Endothelial cell of umbilical vein (primary cell): ENCODE measurements around the gene LRFN2. TPM values are rescaled to one million over a fixed set of nuclear protein-coding genes. Genes with fewer than 3 reads are reported as not detected.

Experiments
- BruUV-seq: library from RNA; stranded (reverse); fragments of 400-500 nt; replicated peaks from 2 replicates; lab custom pipeline; 2021; lab: Mats Ljungman, UMichigan
- CTCF ChIA-PET: fragments of 300-600, 350-600 bp; sonication (Branson Sonifier 250); formaldehyde crosslinking; loops from one replicate; lab custom pipeline; 2021; ENCODE audit warnings: antibody characterized with exemption, inconsistent platforms; lab: Charles Lee
- POLR2A ChIA-PET: fragments of 300-600, 350-600 bp; sonication (Branson Sonifier 250); formaldehyde crosslinking; loops from one replicate; lab custom pipeline; 2021; ENCODE audit warnings: antibody characterized with exemption, inconsistent platforms; lab: Charles Lee
- DNase-seq: peaks from one replicate; pipeline ENCODE4 v3.0.0-alpha.2; 2011; ENCODE audit warnings: low read depth, low spot score
- FAIRE-seq: peaks from 2 replicates; lab custom pipeline; 2011; peaks lifted over from hg19 to GRCh38; lab: Jason Lieb, UNC
- H2AFZ ChIP-seq: 2 replicates; pipeline ENCODE4 v1.6.0; 2012; ENCODE audit warnings: low read depth, low read length, control low read depth, inconsistent platforms
- H3K27ac ChIP-seq: 2 replicates; pipeline ENCODE4 v1.5.1; 2011; ENCODE audit warnings: low read depth, mild to moderate bottlenecking, control low read depth, low read length, moderate library complexity; ENCODE audit not compliant: insufficient read depth
- H3K27me3 ChIP-seq, 2 experiments: 2 replicates each; pipeline versions ENCODE4 v1.6.0 to v1.6.1; 2011; ENCODE audit warnings: low read length in 2 of 2, mixed read lengths in 1 of 2; ENCODE audit not compliant: control insufficient read depth in 2 of 2, insufficient read depth in 2 of 2
- H3K36me3 ChIP-seq, 2 experiments: 2 replicates in 1 of 2; 3 replicates in 1 of 2; pipeline ENCODE4 v1.5.1; 2011; ENCODE audit warnings: low read length in 2 of 2, mild to moderate bottlenecking in 1 of 2, moderate library complexity in 1 of 2; ENCODE audit not compliant: control insufficient read depth in 2 of 2, insufficient read depth in 2 of 2; ENCODE audit errors: extremely low read depth in 1 of 2
- H3K4me1 ChIP-seq: 3 replicates; pipeline ENCODE4 v1.5.1; 2011; ENCODE audit warnings: mild to moderate bottlenecking, low read length; ENCODE audit not compliant: control insufficient read depth, insufficient read depth; ENCODE audit errors: extremely low read depth
- H3K4me2 ChIP-seq: 2 replicates; pipeline ENCODE4 v1.6.1; 2011; ENCODE audit warnings: low read length, control low read depth, mixed read lengths; ENCODE audit not compliant: insufficient read depth
- H3K4me3 ChIP-seq, 3 experiments: fragments of 200-600 bp in 1 of 3; sonication (generic), shearing (Covaris generic) in 1 of 3; replicated peaks in 1 of 3; 2 replicates each; pipeline ENCODE4 v1.5.1; 2011 to 2016; ENCODE audit warnings: control low read depth in 3 of 3, low read length in 3 of 3, mild to moderate bottlenecking in 2 of 3, inconsistent platforms in 1 of 3, low read depth in 1 of 3, moderate library complexity in 1 of 3; ENCODE audit not compliant: insufficient read depth in 1 of 3
- H3K79me2 ChIP-seq: 2 replicates; pipeline ENCODE4 v1.6.0; 2012; ENCODE audit warnings: low read length, inconsistent platforms; ENCODE audit not compliant: control insufficient read depth, insufficient read depth
- H3K9ac ChIP-seq: replicated peaks from 2 replicates; pipeline ENCODE3; 2011; ENCODE audit warnings: low read length, control low read depth; ENCODE audit not compliant: insufficient read depth; ENCODE audit errors: extremely low read depth
- H3K9me1 ChIP-seq: replicated peaks from 3 replicates; pipeline ENCODE4 v1.6.0; 2011; ENCODE audit warnings: mild to moderate bottlenecking, low read length; ENCODE audit not compliant: control insufficient read depth, insufficient read depth; ENCODE audit errors: extremely low read depth
- H3K9me3 ChIP-seq: replicated peaks from 2 replicates; pipeline ENCODE4 v1.5.1; 2012; ENCODE audit warnings: low read length, inconsistent platforms; ENCODE audit not compliant: control insufficient read depth, insufficient read depth
- H4K20me1 ChIP-seq: replicated peaks from 2 replicates; pipeline ENCODE3; 2011; ENCODE audit warnings: mild to moderate bottlenecking, low read length; ENCODE audit not compliant: control insufficient read depth, insufficient read depth; ENCODE audit errors: extremely low read depth
- CTCF ChIP-seq, 2 donors: IDR thresholded peaks; 1 replicate in 1 of 2; 2 replicates in 1 of 2; pipeline ENCODE4 v1.5.1; 2011; ENCODE audit warnings: low read length in 2 of 2, mild to moderate bottlenecking in 2 of 2, moderate library complexity in 2 of 2, control low read depth in 1 of 2, inconsistent platforms in 1 of 2, low read depth in 1 of 2; ENCODE audit not compliant: insufficient read depth in 1 of 2; ENCODE audit errors: extremely low read depth in 1 of 2
- EZH2 ChIP-seq: IDR thresholded peaks from 2 replicates; pipeline ENCODE4 v1.6.1; 2012; ENCODE audit warnings: borderline replicate concordance, low read depth, mild to moderate bottlenecking, moderate library complexity, low read length, inconsistent platforms; ENCODE audit not compliant: severe bottlenecking
- FOS ChIP-seq: IDR thresholded peaks from 2 replicates; pipeline ENCODE4 v1.6.1; 2011; ENCODE audit warnings: mild to moderate bottlenecking, low read length, moderate library complexity, borderline replicate concordance; ENCODE audit not compliant: insufficient read depth
- GATA2 ChIP-seq: IDR thresholded peaks from 2 replicates; pipeline ENCODE4 v1.7.0; 2011; ENCODE audit warnings: low read depth, mild to moderate bottlenecking, moderate library complexity, mixed read lengths, low read length; ENCODE audit not compliant: insufficient read length, insufficient read depth
- JUN ChIP-seq: IDR thresholded peaks from 2 replicates; pipeline ENCODE4 v1.6.1; 2011; ENCODE audit warnings: borderline replicate concordance, low read depth; ENCODE audit not compliant: insufficient read length, insufficient read depth
- MAX ChIP-seq: IDR thresholded peaks from 2 replicates; pipeline ENCODE4 v1.6.1; 2011; ENCODE audit not compliant: insufficient read depth, insufficient read length
- MYC ChIP-seq: IDR thresholded peaks from one replicate; pipeline ENCODE4 v1.6.1; 2011; ENCODE audit warnings: mild to moderate bottlenecking, low read depth, low read length
- POLR2A ChIP-seq: IDR thresholded peaks from 2 replicates; pipeline ENCODE4 v1.6.1; 2012; ENCODE audit warnings: low read depth, mild to moderate bottlenecking, control low read depth, low read length
- POLR2AphosphoS5 ChIP-seq: IDR thresholded peaks from 2 replicates; pipeline ENCODE4 v1.6.1; 2012; ENCODE audit warnings: low read depth, mild to moderate bottlenecking, control low read depth, low read length, moderate library complexity; ENCODE audit not compliant: insufficient read depth
- dilution Hi-C: fragments of 300-500 bp; cut with MboI; formaldehyde crosslinking; loops from one replicate; pipeline ENCODE4 v1.15.0; 2019; ENCODE audit warnings: low sequenced_read_pairs; ENCODE audit not compliant: extremely low pct_ligation_motif_present
- intact Hi-C: fragments of 100-400 bp; cut with micrococcal nuclease; formaldehyde crosslinking; loops from one replicate; pipeline ENCODE4 v1.10.0; 2022
- polyA plus RNA-seq, 4 experiments: library from polyadenylated mRNA; depleted of rRNA in 3 of 4; stranded (reverse) in 3 of 4; unstranded in 1 of 4; fragments of >200 nt; gene quantifications; 2 replicates each; pipeline versions ENCODE4 v1.2.1 to v1.2.3, GENCODE V29; 2011 to 2012; ENCODE audit warnings: missing spikeins in 1 of 4
- total RNA-seq: library from RNA; stranded (reverse); gene quantifications from 2 replicates; pipeline ENCODE4 v1.2.3, GENCODE V29; 2021

Gene LRFN2
- total and polyA plus RNA-seq, 2 donors (not counting 3 experiments of a cell fraction or from before 2014, with no cell fraction given), result not detected

- Histone ChIP-seq H3K27ac (no peak overlapping the region), H3K36me3 (no peaks in the 10 kb centered on the region), H3K9me3 (no peaks in the 10 kb centered on the region), H4K20me1 (no peaks in the 10 kb centered on the region), H2AFZ (no peak overlapping the region), H3K4me2 (no peak overlapping the region), H3K4me1 (no peaks in the 10 kb centered on the region), H3K4me3 (no peak overlapping the region), H3K79me2 (no peaks in the 10 kb centered on the region), H3K27me3 (no peaks in the 10 kb centered on the region), H3K9ac (no peak overlapping the region), H3K9me1 (no peaks in the 10 kb centered on the region)
- ChIA-PET POLR2A (no interaction called here), CTCF (interaction anchor here (2.1 kb wide), 1 partner anchor 14 kb away, joined by 13 read pairs; the partner anchor contains the start of gene LRFN2)
- intact Hi-C loops (no loop called here), dilution Hi-C loops (no loop called here)
- no TSS peak for BruUV-seq
- DNase-seq, result no peak
- TF ChIP-seq POLR2AphosphoS5 (no peak), MYC (no peak), EZH2 (no peak)
- FAIRE-seq, result no peak
These were observed 13.9 kb downstream of the LRFN2 start for GRCh38 chr6:40573221-40573620.

GRCh38 chr6:40569162-40569910 lies 17.8 kb downstream of the LRFN2 start:
- TF ChIP-seq GATA2 (no peak), CTCF (IDR thresholded peaks at IDR 0.05; ENCODE audit: extremely low read depth in 1 of 2, insufficient read depth in 1 of 2, low read depth in 1 of 2, low read length in 2 of 2) (no peak), MAX (no peak), POLR2AphosphoS5 (no peak), FOS (no peak), EZH2 (no peak), MYC (no peak), POLR2A (no peak), JUN (no peak)
- no peak overlapping the region for H3K9ac ChIP-seq
- ChIA-PET CTCF (no interaction called here), POLR2A (no interaction called here)
- no peaks in the 10 kb centered on the region for H3K9me3 ChIP-seq
- H4K20me1 ChIP-seq, result no peaks in the 10 kb centered on the region
- H3K27ac ChIP-seq, result no peak overlapping the region
- no peak overlapping the region for H3K4me3 ChIP-seq
- intact Hi-C loops (no loop called here), dilution Hi-C loops (no loop called here)
- no peaks in the 10 kb centered on the region for H3K4me1 ChIP-seq
- no peaks in the 10 kb centered on the region for H3K79me2 ChIP-seq
- no TSS peak for BruUV-seq
- H2AFZ ChIP-seq, result no peak overlapping the region
- H3K36me3 ChIP-seq, result no peaks in the 10 kb centered on the region
- FAIRE-seq (no peak), DNase-seq (no peak)
- no peak overlapping the region for H3K4me2 ChIP-seq
- H3K27me3 ChIP-seq, result no peaks in the 10 kb centered on the region
- H3K9me1 ChIP-seq, result no peaks in the 10 kb centered on the region
